CD4-positive, alpha-beta memory T cell (primary cell): ENCODE results near the gene DNAJC13. TPM values are rescaled to one million over a fixed set of nuclear protein-coding genes. Genes with fewer than 3 reads are reported as not detected.
A peak's percentile ranks its signal among the peaks of the same experiment; 100 is the strongest.

Experiments
- CTCF ChIA-PET: fragments of 350-600 bp; sonication (Branson Sonifier 250); formaldehyde crosslinking; loops from one replicate; lab custom pipeline; 2021; ENCODE audit warnings: inconsistent platforms; ENCODE audit not compliant: partially characterized antibody; lab: Charles Lee
- POLR2A ChIA-PET: fragments of 350-600 bp; sonication (Branson Sonifier 250); formaldehyde crosslinking; loops from one replicate; lab custom pipeline; 2021; ENCODE audit not compliant: partially characterized antibody; lab: Charles Lee
- DNase-seq, 5 donors: peaks; one replicate each; pipeline versions ENCODE4 v3.0.0 to v3.0.0-alpha.2; 2020 to 2022; ENCODE audit warnings: mixed read lengths in 1 of 5
- H3K27ac ChIP-seq: one replicate; pipeline ENCODE4 v1.7.0; 2013; ENCODE audit warnings: low read depth, low read length
- H3K27me3 ChIP-seq: 2 replicates; pipeline ENCODE4 v1.7.0; 2013; ENCODE audit warnings: mild to moderate bottlenecking, low read length, moderate library complexity; ENCODE audit not compliant: insufficient read depth
- H3K36me3 ChIP-seq: 2 replicates; pipeline ENCODE4 v1.7.0; 2013; ENCODE audit warnings: mild to moderate bottlenecking, low read length, moderate library complexity; ENCODE audit not compliant: insufficient read depth
- H3K4me1 ChIP-seq: 2 replicates; pipeline ENCODE4 v1.7.0; 2013; ENCODE audit warnings: mild to moderate bottlenecking, low read length, moderate library complexity; ENCODE audit not compliant: insufficient read depth
- H3K4me3 ChIP-seq, 2 donors: one replicate each; pipeline ENCODE4 v1.7.0; 2013; ENCODE audit warnings: low read length in 2 of 2, mild to moderate bottlenecking in 1 of 2
- H3K9me3 ChIP-seq, 2 donors: one replicate each; pipeline ENCODE4 v1.7.0; 2013; ENCODE audit warnings: low read length in 2 of 2, control low read depth in 1 of 2; ENCODE audit not compliant: control insufficient read depth in 1 of 2
- H3K27ac Mint-ChIP-seq, 7 donors: one replicate each; pipeline ENCODE4 v1.8.0; 2020 to 2021; ENCODE audit warnings: mixed read lengths in 7 of 7, mild to moderate bottlenecking in 6 of 7, inconsistent platforms in 3 of 7, moderate library complexity in 3 of 7
- H3K27me3 Mint-ChIP-seq, 2 donors: one replicate each; pipeline ENCODE4 v1.8.0; 2020 to 2021; ENCODE audit warnings: mixed read lengths in 2 of 2
- H3K36me3 Mint-ChIP-seq, 2 donors: one replicate each; pipeline ENCODE4 v1.8.0; 2020 to 2021; ENCODE audit warnings: mixed read lengths in 2 of 2, inconsistent platforms in 1 of 2, mild to moderate bottlenecking in 1 of 2
- H3K4me1 Mint-ChIP-seq, 4 donors: one replicate each; pipeline ENCODE4 v1.8.0; 2020 to 2021; ENCODE audit warnings: mixed read lengths in 4 of 4, mild to moderate bottlenecking in 1 of 4
- H3K4me3 Mint-ChIP-seq, 8 donors: one replicate each; pipeline ENCODE4 v1.8.0; 2020 to 2021; ENCODE audit warnings: mixed read lengths in 8 of 8, mild to moderate bottlenecking in 7 of 8, moderate library complexity in 6 of 8, inconsistent platforms in 3 of 8
- H3K9me3 Mint-ChIP-seq, 8 donors: one replicate each; pipeline ENCODE4 v1.8.0; 2020 to 2021; ENCODE audit warnings: mixed read lengths in 8 of 8, mild to moderate bottlenecking in 5 of 8, inconsistent platforms in 3 of 8, moderate library complexity in 1 of 8
- intact Hi-C: fragments of 100-400 bp; cut with micrococcal nuclease; formaldehyde crosslinking; loops from one replicate; pipeline ENCODE4 v1.15.1; 2023
- polyA plus RNA-seq, 2 donors: library from polyadenylated mRNA; unstranded; fragments of 300-500 nt; fragmentation: Illumina TruSeq; gene quantifications; one replicate each; pipeline ENCODE4 v1.2.3, GENCODE V29; 2021
- total RNA-seq, 2 experiments: library from RNA; stranded (reverse); gene quantifications; one replicate each; pipeline ENCODE4 v1.2.3, GENCODE V29; 2021

The DNAJC13 gene
- total and polyA plus RNA-seq, 4 experiments from 2014 or later: 7.4 to 43.5 (median 26.8) TPM

DNA sequence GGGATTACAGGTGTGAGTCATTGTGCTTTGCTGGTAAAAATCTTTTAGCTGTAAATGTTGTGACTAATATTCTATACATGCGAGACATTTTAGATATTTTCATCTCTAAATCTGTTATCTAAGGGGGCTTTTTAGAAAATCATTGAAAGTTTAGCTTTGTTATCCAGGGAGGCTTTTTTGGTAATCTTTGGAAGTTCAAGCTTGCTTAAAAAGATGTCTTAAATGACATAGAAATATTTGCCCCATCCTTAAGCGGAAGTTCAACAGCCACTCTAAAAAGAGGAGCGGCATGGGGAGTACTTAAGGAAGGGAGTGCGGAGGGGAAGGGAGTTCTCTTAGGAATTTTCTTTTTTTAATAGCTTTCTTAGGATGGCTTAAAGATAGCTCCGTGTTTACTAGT is 26.1 kb downstream of the DNAJC13 start:
- Histone ChIP-seq H3K36me3 (no peaks in the 10 kb centered on the region), H3K9me3 (no peaks in the 10 kb centered on the region), H3K4me1 (peaks cover 8% of the 10 kb centered on the region), H3K27ac (no peak overlapping the region), H3K27me3 (no peaks in the 10 kb centered on the region), H3K4me3 (no peak overlapping the region)
- H3K27me3 Mint-ChIP-seq: no peaks in the 10 kb centered on the region
- H3K4me3 Mint-ChIP-seq: no peak overlapping the region
- H3K4me1 Mint-ChIP-seq: peaks cover 14 to 31% (median 20%) of the 10 kb centered on the region in 4 donors
- no peaks in the 10 kb centered on the region for H3K9me3 Mint-ChIP-seq
- CTCF ChIA-PET: interaction anchor here (1.2 to 1.9 kb wide), 2 partner anchors 17 to 19 kb away, joined by 3 to 5 read pairs; no protein-coding TSS in a partner anchor
- intact Hi-C loops: no loop called here
- peaks cover 10 to 14% of the 10 kb centered on the region in 2 donors for H3K36me3 Mint-ChIP-seq
- POLR2A ChIA-PET: no interaction called here
- H3K27ac Mint-ChIP-seq: peak overlapping the region in 1 of 7 donors; percentile 35
- DNase-seq: no peak

DNA sequence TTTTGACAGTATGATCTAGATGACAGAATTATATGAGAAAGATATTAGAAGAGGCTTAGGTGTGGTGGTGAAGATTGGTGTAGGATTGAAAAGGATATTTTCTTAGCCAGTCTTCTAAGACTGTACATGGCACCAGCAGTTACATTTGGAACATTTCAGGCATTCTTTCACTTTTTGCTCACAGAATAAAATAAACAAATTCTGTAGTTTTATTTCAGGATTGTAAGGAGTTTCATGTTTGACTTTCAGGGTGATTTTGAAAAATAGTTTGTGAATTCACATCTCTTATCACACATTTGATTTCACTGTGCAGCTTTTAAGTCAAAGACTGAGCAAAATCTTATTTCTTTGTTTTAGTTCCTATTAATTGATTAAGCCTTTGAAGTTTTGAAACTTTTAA is 27.1 kb downstream of the DNAJC13 start:
- Histone ChIP-seq H3K36me3 (no peaks in the 10 kb centered on the region), H3K27ac (no peak overlapping the region), H3K9me3 (no peaks in the 10 kb centered on the region), H3K4me3 (no peak overlapping the region), H3K4me1 (peaks cover 8% of the 10 kb centered on the region), H3K27me3 (no peaks in the 10 kb centered on the region)
- ChIA-PET CTCF (no interaction called here), POLR2A (no interaction called here)
- no peak overlapping the region for H3K4me3 Mint-ChIP-seq
- peaks cover 12 to 26% (median 19%) of the 10 kb centered on the region in 4 donors for H3K4me1 Mint-ChIP-seq
- H3K36me3 Mint-ChIP-seq: peaks cover 4 to 11% of the 10 kb centered on the region in 2 donors
- no peaks in the 10 kb centered on the region for H3K9me3 Mint-ChIP-seq
- DNase-seq: no peak
- peak overlapping the region in 2 of 7 donors; percentile 4 to 55 for H3K27ac Mint-ChIP-seq
- H3K27me3 Mint-ChIP-seq: no peaks in the 10 kb centered on the region
- intact Hi-C loops: no loop called here

DNA sequence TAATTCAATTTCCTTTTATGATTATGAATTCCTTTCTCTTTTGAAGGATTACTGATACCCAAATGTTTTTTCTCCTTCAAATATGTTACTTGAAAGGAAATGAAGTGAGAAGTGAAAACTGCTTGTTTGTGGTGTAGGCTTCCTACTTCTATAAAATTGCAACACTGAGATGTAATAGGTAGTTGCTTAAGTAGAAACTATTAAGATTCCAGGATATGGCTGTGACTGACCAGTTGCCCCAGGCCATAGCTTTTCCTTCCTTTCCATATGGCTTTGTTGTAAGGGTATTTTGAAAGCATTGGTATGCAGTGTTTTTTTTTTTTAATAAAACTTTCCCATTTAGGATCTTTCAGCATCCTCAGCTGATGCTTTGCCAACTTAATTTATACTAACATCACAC is 28.5 kb downstream of the DNAJC13 start:
- Mint-ChIP-seq H3K27me3 (no peaks in the 10 kb centered on the region), H3K27ac (peak overlapping the region in 1 of 7 donors; percentile 22), H3K9me3 (no peaks in the 10 kb centered on the region), H3K36me3 (peaks cover 0 to 18% of the 10 kb centered on the region in 2 donors), H3K4me1 (peaks cover 12 to 17% (median 17%) of the 10 kb centered on the region in 4 donors), H3K4me3 (no peak overlapping the region)
- H3K27me3 ChIP-seq: no peaks in the 10 kb centered on the region
- peaks cover 8% of the 10 kb centered on the region for H3K4me1 ChIP-seq
- H3K9me3 ChIP-seq: no peaks in the 10 kb centered on the region
- intact Hi-C loops: no loop called here
- ChIA-PET POLR2A (no interaction called here), CTCF (interaction anchor here (1.0 kb wide), 1 partner anchor 90 kb away, joined by 3 read pairs; no protein-coding TSS in a partner anchor)
- H3K4me3 ChIP-seq: no peak overlapping the region
- H3K27ac ChIP-seq: no peak overlapping the region
- peaks cover 2% of the 10 kb centered on the region for H3K36me3 ChIP-seq
- no peak for DNase-seq

DNA sequence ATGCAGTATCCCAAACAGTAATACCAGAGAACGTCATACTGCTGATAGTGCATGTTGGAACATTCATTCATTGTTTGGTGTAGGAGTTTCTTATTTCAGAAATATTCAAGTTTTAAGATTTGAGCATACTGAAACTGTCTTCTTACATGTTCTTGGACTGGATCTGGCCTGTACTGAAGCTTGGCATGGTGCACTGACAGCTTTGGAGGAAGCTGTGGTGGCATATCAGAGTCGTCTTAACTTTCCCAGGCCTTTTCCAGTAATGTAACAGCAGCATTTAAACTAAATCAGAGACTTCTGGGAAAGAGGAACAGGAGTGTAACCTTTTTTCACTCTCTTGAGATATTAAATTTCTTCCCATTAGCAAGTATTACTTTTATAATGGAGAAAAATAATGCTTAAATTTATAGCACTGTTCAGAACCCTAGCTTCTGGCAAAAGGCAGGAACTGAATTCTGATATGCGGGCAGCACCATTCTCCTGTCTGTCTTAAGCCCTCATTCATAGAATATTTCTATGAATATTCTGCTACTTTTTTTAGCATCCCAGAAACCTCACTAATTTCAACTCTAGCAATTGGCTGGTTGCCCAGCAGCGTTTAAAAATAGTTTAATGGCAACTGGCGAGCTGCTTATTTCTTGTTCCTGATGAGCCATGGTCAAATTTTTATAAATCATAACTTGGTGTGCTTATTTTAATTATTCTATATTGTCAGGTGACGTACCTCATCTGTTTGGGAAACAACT is 31.1 kb downstream of the DNAJC13 start:
- no peak overlapping the region for H3K27ac ChIP-seq
- intact Hi-C loops: no loop called here
- no peak overlapping the region for H3K4me3 Mint-ChIP-seq
- no peaks in the 10 kb centered on the region for H3K4me1 ChIP-seq
- peaks cover 12% of the 10 kb centered on the region for H3K36me3 ChIP-seq
- H3K4me1 Mint-ChIP-seq: peaks cover 0 to 3% (median under 1%) of the 10 kb centered on the region in 4 donors
- CTCF ChIA-PET: interaction anchor here (1.0 to 1.1 kb wide), 2 partner anchors 9 to 13 kb away, joined by 3 read pairs; no protein-coding TSS in a partner anchor
- no peaks in the 10 kb centered on the region for H3K27me3 Mint-ChIP-seq
- H3K27ac Mint-ChIP-seq: peak overlapping the region in 1 of 7 donors; percentile 17
- H3K36me3 Mint-ChIP-seq: peaks cover 8 to 40% of the 10 kb centered on the region in 2 donors
- no peaks in the 10 kb centered on the region for H3K9me3 ChIP-seq
- H3K9me3 Mint-ChIP-seq: no peaks in the 10 kb centered on the region
- H3K4me3 ChIP-seq: no peak overlapping the region
- POLR2A ChIA-PET: no interaction called here
- no peak for DNase-seq
- H3K27me3 ChIP-seq: no peaks in the 10 kb centered on the region

DNA sequence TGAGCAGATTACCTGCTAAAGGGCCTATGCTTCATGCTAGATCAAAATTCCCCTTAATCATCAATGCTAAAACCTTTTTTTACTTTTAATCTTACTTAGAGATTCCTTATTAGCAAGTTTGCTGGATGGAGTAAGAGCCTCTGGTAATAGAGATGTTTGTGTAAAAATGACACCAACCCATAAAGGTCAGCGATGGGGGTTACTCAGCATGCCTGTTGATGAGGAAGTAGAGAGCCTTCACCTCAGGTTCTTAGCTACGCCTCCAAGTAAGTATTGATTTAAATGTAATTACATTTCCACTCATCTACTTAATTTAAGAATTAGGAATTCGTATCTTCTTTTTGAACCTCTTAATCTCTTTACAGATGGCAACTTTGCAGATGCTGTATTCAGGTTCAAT is 38.8 kb downstream of the DNAJC13 start:
- POLR2A ChIA-PET: no interaction called here
- peaks cover 46% of the 10 kb centered on the region for H3K36me3 ChIP-seq
- H3K4me1 ChIP-seq: no peaks in the 10 kb centered on the region
- H3K9me3 ChIP-seq: no peaks in the 10 kb centered on the region
- intact Hi-C loops: no loop called here
- Mint-ChIP-seq H3K4me3 (no peak overlapping the region), H3K27ac (no peak overlapping the region), H3K27me3 (no peaks in the 10 kb centered on the region), H3K9me3 (no peaks in the 10 kb centered on the region), H3K4me1 (peaks cover 0 to 6% (median 0%) of the 10 kb centered on the region in 4 donors), H3K36me3 (peaks cover 70 to 81% of the 10 kb centered on the region in 2 donors)
- no peak for DNase-seq
- CTCF ChIA-PET: interaction anchor here (1.5 kb wide), 1 partner anchor 105 kb away, joined by 4 read pairs; no protein-coding TSS in a partner anchor
- H3K27me3 ChIP-seq: no peaks in the 10 kb centered on the region
- no peak overlapping the region for H3K4me3 ChIP-seq
- H3K27ac ChIP-seq: no peak overlapping the region

DNA sequence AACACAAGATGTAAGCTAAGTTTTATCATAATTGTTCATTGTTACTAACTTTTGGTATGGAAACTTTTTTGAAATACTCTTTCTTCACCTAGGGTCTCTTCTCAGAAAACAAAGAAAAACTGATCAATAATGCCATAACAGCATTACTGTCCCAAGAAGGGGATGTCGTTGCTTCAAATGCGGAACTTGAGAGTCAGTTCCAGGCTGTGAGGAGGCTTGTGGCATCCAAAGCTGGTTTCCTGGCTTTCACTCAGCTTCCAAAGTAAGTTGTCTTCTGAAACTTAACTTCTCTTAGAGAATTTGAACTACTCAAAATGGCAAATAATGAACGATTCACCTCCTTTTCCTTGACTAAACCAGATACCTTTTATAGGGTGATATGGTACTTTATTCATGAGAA is 39.3 kb downstream of the DNAJC13 start:
- H3K9me3 Mint-ChIP-seq: no peaks in the 10 kb centered on the region
- H3K4me3 Mint-ChIP-seq: no peak overlapping the region
- intact Hi-C loops: no loop called here
- DNase-seq: no peak
- H3K27me3 Mint-ChIP-seq: no peaks in the 10 kb centered on the region
- H3K9me3 ChIP-seq: no peaks in the 10 kb centered on the region
- H3K27ac Mint-ChIP-seq: no peak overlapping the region
- peaks cover 47% of the 10 kb centered on the region for H3K36me3 ChIP-seq
- peaks cover 72 to 82% of the 10 kb centered on the region in 2 donors for H3K36me3 Mint-ChIP-seq
- ChIA-PET CTCF (interaction anchor here (1.5 kb wide), 1 partner anchor 105 kb away, joined by 4 read pairs; no protein-coding TSS in a partner anchor), POLR2A (no interaction called here)
- no peak overlapping the region for H3K4me3 ChIP-seq
- H3K4me1 ChIP-seq: no peaks in the 10 kb centered on the region
- no peaks in the 10 kb centered on the region for H3K27me3 ChIP-seq
- peaks cover 0 to 6% (median 0%) of the 10 kb centered on the region in 4 donors for H3K4me1 Mint-ChIP-seq
- H3K27ac ChIP-seq: no peak overlapping the region

DNA sequence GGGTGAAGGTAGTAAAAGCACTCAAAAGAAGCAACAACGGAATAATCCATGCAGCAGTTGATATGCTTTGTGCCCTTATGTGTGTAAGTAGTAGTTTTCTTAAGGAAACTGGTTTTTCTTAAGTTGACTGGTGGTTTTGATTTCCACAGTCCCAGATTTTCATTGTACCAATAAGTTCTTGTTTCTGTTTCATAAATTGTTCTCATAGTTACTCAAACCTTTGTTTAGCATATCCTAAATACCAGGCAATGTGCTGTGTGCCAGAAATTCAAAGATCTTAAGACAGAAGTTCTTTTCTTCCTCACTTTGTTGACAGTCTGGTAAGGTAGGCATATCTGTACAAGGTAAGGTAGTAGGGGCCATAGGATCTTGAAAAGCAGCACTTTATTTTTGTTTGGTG is 40.0 kb downstream of the DNAJC13 start:
- Mint-ChIP-seq H3K9me3 (no peaks in the 10 kb centered on the region), H3K4me1 (peaks cover 0 to 6% (median 0%) of the 10 kb centered on the region in 4 donors), H3K27ac (peak overlapping the region in 1 of 7 donors; percentile 65), H3K4me3 (no peak overlapping the region), H3K36me3 (peaks cover 69 to 76% of the 10 kb centered on the region in 2 donors), H3K27me3 (no peaks in the 10 kb centered on the region)
- Histone ChIP-seq H3K27me3 (no peaks in the 10 kb centered on the region), H3K4me1 (no peaks in the 10 kb centered on the region), H3K27ac (no peak overlapping the region), H3K36me3 (peaks cover 47% of the 10 kb centered on the region), H3K9me3 (no peaks in the 10 kb centered on the region), H3K4me3 (no peak overlapping the region)
- POLR2A ChIA-PET: no interaction called here
- intact Hi-C loops: no loop called here
- DNase-seq: no peak
- CTCF ChIA-PET: no interaction called here
